Skeletal muscle satellite cell (primary cell): ENCODE data around the gene TTC7B.
A peak's percentile ranks its signal among the peaks of the same experiment; 100 is the strongest.

Source experiments
- H3K27me3 ChIP-seq: 2 replicates; pipeline ENCODE4 v1.7.0; 2013; ENCODE audit warnings: low read length; ENCODE audit not compliant: control insufficient read depth, insufficient read depth
- H3K36me3 ChIP-seq: 2 replicates; pipeline ENCODE4 v1.7.0; 2013; ENCODE audit warnings: mild to moderate bottlenecking, control low read depth, low read length; ENCODE audit not compliant: insufficient read depth
- H3K4me1 ChIP-seq: 2 replicates; pipeline ENCODE4 v1.7.0; 2013; ENCODE audit warnings: low read length; ENCODE audit not compliant: control insufficient read depth, insufficient read depth
- H3K4me2 ChIP-seq: 2 replicates; pipeline ENCODE4 v1.7.0; 2013; ENCODE audit warnings: mild to moderate bottlenecking, low read length
- H3K4me3 ChIP-seq: 2 replicates; pipeline ENCODE4 v1.7.0; 2013; ENCODE audit warnings: low read length
- H3K9ac ChIP-seq: 2 replicates; pipeline ENCODE4 v1.7.0; 2013; ENCODE audit warnings: mild to moderate bottlenecking, low read depth, low read length, moderate library complexity
- H3K9me3 ChIP-seq: replicated peaks from 2 replicates; pipeline ENCODE4 v1.7.0; 2013; ENCODE audit warnings: mild to moderate bottlenecking, control low read depth, low read length

The TTC7B gene

GRCh38 chr14:90649083-90649482, 167.1 kb downstream of the TTC7B start:
- no peak overlapping the region for H3K9ac ChIP-seq

GRCh38 chr14:90648421-90648820, 167.8 kb downstream of the TTC7B start:
- Histone ChIP-seq H3K4me3 (no peak overlapping the region), H3K9ac (no peak overlapping the region), H3K36me3 (peaks cover 5% of the 10 kb centered on the region), H3K4me1 (peaks cover 19% of the 10 kb centered on the region), H3K9me3 (no peaks in the 10 kb centered on the region), H3K4me2 (no peak overlapping the region), H3K27me3 (no peaks in the 10 kb centered on the region)

More at GRCh38 chr14:90649083-90649482, 167.1 kb downstream of the TTC7B start:
- no peaks in the 10 kb centered on the region for H3K9me3 ChIP-seq
- H3K36me3 ChIP-seq: peaks cover 5% of the 10 kb centered on the region
- peaks cover 19% of the 10 kb centered on the region for H3K4me1 ChIP-seq
- no peaks in the 10 kb centered on the region for H3K27me3 ChIP-seq
- H3K4me2 ChIP-seq: no peak overlapping the region
- no peak overlapping the region for H3K4me3 ChIP-seq

- no peak overlapping the region for H3K4me2 ChIP-seq
- H3K9ac ChIP-seq: no peak overlapping the region
- peaks cover 19% of the 10 kb centered on the region for H3K4me1 ChIP-seq
- H3K36me3 ChIP-seq: peaks cover 3% of the 10 kb centered on the region
- H3K4me3 ChIP-seq: no peak overlapping the region
- H3K27me3 ChIP-seq: no peaks in the 10 kb centered on the region
- H3K9me3 ChIP-seq: no peaks in the 10 kb centered on the region
These were observed 168.7 kb downstream of the TTC7B start for GRCh38 chr14:90647473-90648005.

- H3K4me1 ChIP-seq: peaks cover 19% of the 10 kb centered on the region
- H3K4me2 ChIP-seq: no peak overlapping the region
- H3K4me3 ChIP-seq: no peak overlapping the region
- H3K9ac ChIP-seq: no peak overlapping the region
- H3K27me3 ChIP-seq: no peaks in the 10 kb centered on the region
- peaks cover 5% of the 10 kb centered on the region for H3K36me3 ChIP-seq
- H3K9me3 ChIP-seq: no peaks in the 10 kb centered on the region
These were observed 170.3 kb downstream of the TTC7B start for GRCh38 chr14:90645842-90646443.

GRCh38 chr14:90644882-90645281, 171.3 kb downstream of the TTC7B start:
- no peak overlapping the region for H3K9ac ChIP-seq
- H3K4me2 ChIP-seq: peak overlapping the region; percentile 11
- no peak overlapping the region for H3K4me3 ChIP-seq
- no peaks in the 10 kb centered on the region for H3K27me3 ChIP-seq
- peaks cover 19% of the 10 kb centered on the region for H3K4me1 ChIP-seq
- no peaks in the 10 kb centered on the region for H3K9me3 ChIP-seq
- peaks cover 5% of the 10 kb centered on the region for H3K36me3 ChIP-seq

GRCh38 chr14:90643982-90644670, 172.1 kb downstream of the TTC7B start:
- Histone ChIP-seq H3K9ac (no peak overlapping the region), H3K9me3 (no peaks in the 10 kb centered on the region), H3K36me3 (peaks cover 5% of the 10 kb centered on the region), H3K4me3 (no peak overlapping the region), H3K4me2 (no peak overlapping the region), H3K4me1 (peaks cover 19% of the 10 kb centered on the region), H3K27me3 (no peaks in the 10 kb centered on the region)

GRCh38 chr14:90642244-90642717, 173.9 kb downstream of the TTC7B start:
- no peak overlapping the region for H3K4me2 ChIP-seq
- H3K36me3 ChIP-seq: peaks cover 5% of the 10 kb centered on the region
- H3K27me3 ChIP-seq: no peaks in the 10 kb centered on the region
- H3K9me3 ChIP-seq: no peaks in the 10 kb centered on the region
- H3K4me1 ChIP-seq: peaks cover 19% of the 10 kb centered on the region
- H3K4me3 ChIP-seq: no peak overlapping the region
- no peak overlapping the region for H3K9ac ChIP-seq

- Histone ChIP-seq H3K9ac (no peak overlapping the region), H3K27me3 (no peaks in the 10 kb centered on the region), H3K4me3 (no peak overlapping the region), H3K4me1 (peaks cover 19% of the 10 kb centered on the region), H3K9me3 (no peaks in the 10 kb centered on the region), H3K4me2 (no peak overlapping the region), H3K36me3 (peaks cover 5% of the 10 kb centered on the region)
These were observed 174.5 kb downstream of the TTC7B start for GRCh38 chr14:90641615-90642243.

- Histone ChIP-seq H3K4me3 (no peak overlapping the region), H3K4me1 (peaks cover 16% of the 10 kb centered on the region), H3K36me3 (peaks cover 5% of the 10 kb centered on the region), H3K9me3 (no peaks in the 10 kb centered on the region), H3K27me3 (no peaks in the 10 kb centered on the region), H3K9ac (no peak overlapping the region), H3K4me2 (no peak overlapping the region)
These were observed 175.1 kb downstream of the TTC7B start for GRCh38 chr14:90641168-90641567.

GRCh38 chr14:90639641-90640040, 176.6 kb downstream of the TTC7B start:
- no peaks in the 10 kb centered on the region for H3K27me3 ChIP-seq
- H3K4me1 ChIP-seq: peaks cover under 1% of the 10 kb centered on the region
- no peak overlapping the region for H3K4me3 ChIP-seq
- H3K4me2 ChIP-seq: no peak overlapping the region
- H3K9ac ChIP-seq: no peak overlapping the region
- peaks cover 5% of the 10 kb centered on the region for H3K36me3 ChIP-seq
- no peaks in the 10 kb centered on the region for H3K9me3 ChIP-seq

GRCh38 chr14:90632871-90633270, 183.4 kb downstream of the TTC7B start:
- H3K4me3 ChIP-seq: no peak overlapping the region
- H3K36me3 ChIP-seq: no peaks in the 10 kb centered on the region
- H3K4me1 ChIP-seq: no peaks in the 10 kb centered on the region
- H3K4me2 ChIP-seq: no peak overlapping the region
- no peaks in the 10 kb centered on the region for H3K27me3 ChIP-seq
- H3K9me3 ChIP-seq: no peaks in the 10 kb centered on the region
- H3K9ac ChIP-seq: no peak overlapping the region
